Measurements from ENCODE around the gene SLC1A6. TPM values are rescaled to one million over a fixed set of nuclear protein-coding genes. Genes with fewer than 3 reads are reported as not detected.

Gene SLC1A6
- total RNA-seq, 4 donors from 2014 or later: not detected

- DNase-seq (no peak), ATAC-seq (no peak)
- no peak overlapping the region for H3K4me3 ChIP-seq
- no peaks in the 10 kb centered on the region for H3K4me1 ChIP-seq
- no peaks in the 10 kb centered on the region for H3K9me3 ChIP-seq
- TF ChIP-seq, protein P1, sequence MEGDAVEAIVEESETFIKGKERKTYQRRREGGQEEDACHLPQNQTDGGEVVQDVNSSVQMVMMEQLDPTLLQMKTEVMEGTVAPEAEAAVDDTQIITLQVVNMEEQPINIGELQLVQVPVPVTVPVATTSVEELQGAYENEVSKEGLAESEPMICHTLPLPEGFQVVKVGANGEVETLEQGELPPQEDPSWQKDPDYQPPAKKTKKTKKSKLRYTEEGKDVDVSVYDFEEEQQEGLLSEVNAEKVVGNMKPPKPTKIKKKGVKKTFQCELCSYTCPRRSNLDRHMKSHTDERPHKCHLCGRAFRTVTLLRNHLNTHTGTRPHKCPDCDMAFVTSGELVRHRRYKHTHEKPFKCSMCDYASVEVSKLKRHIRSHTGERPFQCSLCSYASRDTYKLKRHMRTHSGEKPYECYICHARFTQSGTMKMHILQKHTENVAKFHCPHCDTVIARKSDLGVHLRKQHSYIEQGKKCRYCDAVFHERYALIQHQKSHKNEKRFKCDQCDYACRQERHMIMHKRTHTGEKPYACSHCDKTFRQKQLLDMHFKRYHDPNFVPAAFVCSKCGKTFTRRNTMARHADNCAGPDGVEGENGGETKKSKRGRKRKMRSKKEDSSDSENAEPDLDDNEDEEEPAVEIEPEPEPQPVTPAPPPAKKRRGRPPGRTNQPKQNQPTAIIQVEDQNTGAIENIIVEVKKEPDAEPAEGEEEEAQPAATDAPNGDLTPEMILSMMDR (IDR thresholded peaks at IDR 0.05 in 4 of 5, conservative IDR thresholded peaks at IDR 0.05 in 1 of 5): no peak
- no peak for TF ChIP-seq POLR2A (IDR thresholded peaks at IDR 0.05)
- in situ Hi-C loops (cut with MboI; ENCODE audit: low sequenced_read_pairs in 4 of 4) (no loop called here), intact Hi-C loops (cut with DNase I; ENCODE audit: low total_unique reads) (no loop called here)
- no peaks in the 10 kb centered on the region for H3K27me3 ChIP-seq
- no peaks in the 10 kb centered on the region for H3K36me3 ChIP-seq
- no peak overlapping the region for H3K27ac ChIP-seq
Observed at GRCh38 chr19:14901675-14902260, 77.9 kb downstream of the SLC1A6 start.

Other genes starting within 250 kb of the SLC1A6 start
- gene ADGRE2, start 201.3 kb downstream of the SLC1A6 start, total RNA-seq: under 1 TPM; 0.05 to 0.40 (median 0.23) TPM
- gene OR7A5, start 144.7 kb downstream of the SLC1A6 start, total RNA-seq: not detected
- gene OR7C1, start 144.7 kb downstream of the SLC1A6 start, total RNA-seq: under 1 TPM; 0.02 to 0.05 (median 0.04) TPM
- gene OR7A10, start 130.9 kb downstream of the SLC1A6 start, total RNA-seq: not detected
- not detected for gene OR7A17, start 93.7 kb downstream of the SLC1A6 start, total RNA-seq
- not detected for gene OR7C2, start 38.4 kb downstream of the SLC1A6 start, total RNA-seq
- not detected for gene CASP14, start 69.6 kb upstream of the SLC1A6 start, total RNA-seq
- gene OR1I1, start 102.3 kb upstream of the SLC1A6 start, total RNA-seq: not detected
- gene SYDE1, start 127.5 kb upstream of the SLC1A6 start, total RNA-seq: 1 to 10 TPM; 3.2 to 6.3 (median 5.2) TPM
- 10 to 100 TPM in 3 of 4 donors, 1 to 10 TPM in 1; 6.4 to 53.3 (median 32.7) TPM for gene NOTCH3, start 221.1 kb upstream of the SLC1A6 start, total RNA-seq